GM10248 (cell line): ENCODE data around the gene SDHAF1.
"Not testable (repeated sequence)": the region's sequence is repeated elsewhere in the genome, so short reads cannot be mapped to it uniquely, and the experiment has no call there.

ENCODE experiments used
- CTCF ChIA-PET: fragments of 300-600 bp; sonication (Branson Sonifier 250); formaldehyde crosslinking; extraction: SDS; loops from one replicate; lab custom pipeline; 2021; ENCODE audit warnings: antibody characterized with exemption; lab: Yijun Ruan, JAX
- POLR2A ChIA-PET: fragments of 350-650 bp; sonication (Branson Sonifier 250); formaldehyde crosslinking; extraction: SDS; loops from one replicate; lab custom pipeline; 2020; ENCODE audit warnings: antibody characterized with exemption; lab: Yijun Ruan, JAX
- DNase-seq: peaks from one replicate; pipeline ENCODE4 v3.0.0; 2012; ENCODE audit errors: extremely low spot score
- TF ChIP-seq, protein P1 (sequence below): IDR thresholded peaks from 2 replicates; pipeline ENCODE4 v1.5.1; 2012; ENCODE audit warnings: mild to moderate bottlenecking, low read depth; ENCODE audit errors: extremely low read depth, missing control alignments, control extremely low read depth

The SDHAF1 gene

DNA sequence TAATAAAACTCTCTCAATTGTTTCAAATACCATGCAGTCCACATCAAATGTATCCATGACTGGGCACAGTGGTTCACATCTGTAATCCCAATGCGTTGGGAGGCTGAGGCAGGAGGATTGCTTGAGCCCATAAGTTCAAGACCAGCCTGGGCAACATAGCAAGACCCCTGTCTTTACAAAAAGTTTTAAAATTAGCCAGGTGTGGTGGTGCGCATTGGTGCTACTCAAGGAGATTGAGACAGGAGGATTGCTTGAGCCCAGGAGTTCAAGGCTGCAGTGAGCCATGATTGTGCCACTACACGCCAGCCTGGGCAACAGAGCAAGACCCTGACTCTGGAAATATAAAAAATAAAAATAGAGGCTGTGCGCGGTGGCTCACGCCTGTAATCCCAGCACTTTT, 32.7 kb downstream of the SDHAF1 start:
- ChIA-PET CTCF (no interaction called here), POLR2A (no interaction called here)
- DNase-seq, result no peak
- TF ChIP-seq, protein P1, sequence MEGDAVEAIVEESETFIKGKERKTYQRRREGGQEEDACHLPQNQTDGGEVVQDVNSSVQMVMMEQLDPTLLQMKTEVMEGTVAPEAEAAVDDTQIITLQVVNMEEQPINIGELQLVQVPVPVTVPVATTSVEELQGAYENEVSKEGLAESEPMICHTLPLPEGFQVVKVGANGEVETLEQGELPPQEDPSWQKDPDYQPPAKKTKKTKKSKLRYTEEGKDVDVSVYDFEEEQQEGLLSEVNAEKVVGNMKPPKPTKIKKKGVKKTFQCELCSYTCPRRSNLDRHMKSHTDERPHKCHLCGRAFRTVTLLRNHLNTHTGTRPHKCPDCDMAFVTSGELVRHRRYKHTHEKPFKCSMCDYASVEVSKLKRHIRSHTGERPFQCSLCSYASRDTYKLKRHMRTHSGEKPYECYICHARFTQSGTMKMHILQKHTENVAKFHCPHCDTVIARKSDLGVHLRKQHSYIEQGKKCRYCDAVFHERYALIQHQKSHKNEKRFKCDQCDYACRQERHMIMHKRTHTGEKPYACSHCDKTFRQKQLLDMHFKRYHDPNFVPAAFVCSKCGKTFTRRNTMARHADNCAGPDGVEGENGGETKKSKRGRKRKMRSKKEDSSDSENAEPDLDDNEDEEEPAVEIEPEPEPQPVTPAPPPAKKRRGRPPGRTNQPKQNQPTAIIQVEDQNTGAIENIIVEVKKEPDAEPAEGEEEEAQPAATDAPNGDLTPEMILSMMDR, result no peak

DNA sequence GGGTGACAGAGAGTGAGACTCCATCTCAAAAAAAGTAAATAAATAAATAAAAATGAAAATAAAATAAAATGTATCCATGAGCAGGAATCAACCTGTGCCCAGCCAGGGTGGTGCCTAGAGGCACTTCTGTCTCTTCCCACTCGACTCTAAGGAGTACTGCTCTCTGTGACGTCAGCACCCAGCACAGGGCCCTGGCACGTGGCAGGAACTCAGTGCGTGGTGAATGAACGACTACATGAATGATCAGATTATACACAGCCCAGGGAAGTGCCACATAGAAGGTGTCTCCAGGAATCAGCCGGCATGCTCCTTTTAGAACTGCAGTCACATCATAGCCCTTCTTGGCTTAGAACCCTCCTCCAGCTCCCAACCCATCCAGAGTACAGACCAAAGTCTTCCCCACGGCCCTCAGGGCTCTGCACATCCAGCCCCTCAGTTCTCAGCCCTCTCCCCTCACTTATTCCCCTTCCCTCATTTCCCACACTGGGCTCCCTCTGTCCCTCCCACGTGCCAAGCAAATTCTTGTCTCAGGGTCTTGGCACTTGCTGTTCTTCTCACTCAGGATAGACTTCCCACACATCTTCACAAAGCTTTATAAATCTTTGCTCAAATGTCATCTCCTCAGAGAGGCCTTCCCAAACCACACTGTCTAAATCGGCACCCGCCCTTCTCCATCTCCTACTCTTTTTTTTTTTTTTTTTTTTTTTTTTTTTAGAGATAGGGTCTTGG, 33.5 kb downstream of the SDHAF1 start:
- TF ChIP-seq, protein P1, result no peak
- CTCF ChIA-PET, result no interaction called here
- POLR2A ChIA-PET, result no interaction called here
- no peak for DNase-seq

GRCh38 chr19:36030264-36031148, 35.5 kb downstream of the SDHAF1 start:
- TF ChIP-seq, protein P1, result no peak
- POLR2A ChIA-PET, result no interaction called here
- CTCF ChIA-PET, result interaction anchor here (1.0 kb wide), 1 partner anchor 97 kb away, joined by 3 read pairs; no protein-coding TSS in a partner anchor
- no peak for DNase-seq

DNA sequence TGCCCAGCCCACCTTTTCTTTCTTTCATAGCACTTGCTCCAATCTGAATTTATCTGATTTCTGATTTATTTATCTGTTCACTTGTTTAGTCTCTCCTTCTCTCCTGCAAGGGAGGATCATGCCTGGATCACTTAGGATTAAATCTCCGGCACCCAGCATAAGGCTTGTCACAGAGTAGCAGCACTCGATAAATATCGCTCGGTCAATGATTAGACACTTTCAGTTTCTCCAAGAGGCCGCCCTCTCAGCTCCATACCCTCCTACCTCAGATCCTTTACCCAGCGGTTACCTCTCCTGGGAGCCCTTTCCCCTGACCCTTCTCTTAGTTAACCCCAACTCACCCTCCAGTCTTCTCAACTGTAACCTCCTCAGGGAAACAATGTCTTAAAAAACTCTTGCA, 36.3 kb downstream of the SDHAF1 start:
- TF ChIP-seq, protein P1, result no peak
- ChIA-PET POLR2A (no interaction called here), CTCF (no interaction called here)
- DNase-seq, result no peak

- peak; percentile 81 for DNase-seq
- CTCF ChIA-PET, result no interaction called here
- POLR2A ChIA-PET, result no interaction called here
Measured at GRCh38 chr19:36032251-36033104, 37.5 kb downstream of the SDHAF1 start, which contains the start of gene CLIP3. TSS of gene CLIP3 (minus strand) at chr19:36032873. CDS start at chr19:36032357, 516 bp downstream.

GRCh38 chr19:36040495-36040894, 45.5 kb downstream of the SDHAF1 start:
- TF ChIP-seq, protein P1, result no peak
- POLR2A ChIA-PET, result no interaction called here
- CTCF ChIA-PET, result no interaction called here
- no peak for DNase-seq

More at GRCh38 chr19:36032251-36033104, 37.5 kb downstream of the SDHAF1 start, which contains the start of gene CLIP3:
- TF ChIP-seq, protein P1, result no peak

DNA sequence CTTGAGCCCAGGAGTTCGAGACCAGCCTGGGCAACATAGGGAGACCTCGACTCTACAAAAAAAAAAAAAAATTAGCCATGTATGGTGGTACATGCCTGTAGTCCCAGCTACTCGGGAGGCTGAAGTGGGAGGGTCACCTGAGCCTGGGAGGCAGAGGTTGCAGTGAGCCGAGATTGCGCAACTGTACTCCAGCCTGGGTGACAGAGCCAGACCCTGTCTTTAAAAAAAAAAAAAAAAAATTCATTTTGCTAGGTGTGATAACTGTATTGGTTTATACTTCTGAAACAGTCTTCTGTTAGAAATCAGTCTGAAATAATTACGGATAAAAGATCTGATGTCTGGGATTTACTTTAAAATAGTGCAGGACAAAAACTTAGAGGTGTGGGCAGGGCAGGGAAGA, 46.1 kb downstream of the SDHAF1 start:
- DNase-seq, CTCF ChIA-PET, POLR2A ChIA-PET: not testable (repeated sequence)
